WTC11 (cell line): ENCODE measurements around the gene TBCE.
A peak's percentile ranks its signal among the peaks of the same experiment; 100 is the strongest.

Experiments used
- CTCF ChIP-seq: fragments of 200-600 bp; IDR thresholded peaks from 2 replicates; pipeline ENCODE4 v1.8.0; 2022; ENCODE audit warnings: antibody characterized with exemption
- E2F1 ChIP-seq: sonication (generic); formaldehyde crosslinking; IDR thresholded peaks from 2 replicates; pipeline ENCODE4 v1.8.0; 2022; ENCODE audit warnings: mild to moderate bottlenecking, missing genetic modification reagents
- EMX1 ChIP-seq: fragments of 250-450 bp; sonication (Bioruptor Pico); IDR thresholded peaks from 2 replicates; pipeline ENCODE4 v1.8.0; 2021; ENCODE audit warnings: mild to moderate bottlenecking
- GABPB1 ChIP-seq: sonication (generic); formaldehyde crosslinking; IDR thresholded peaks from 2 replicates; pipeline ENCODE4 v1.8.1; 2023; ENCODE audit warnings: mild to moderate bottlenecking, missing genetic modification reagents
- MAX ChIP-seq: sonication (generic); formaldehyde crosslinking; IDR thresholded peaks from 2 replicates; pipeline ENCODE4 v1.8.0; 2022; ENCODE audit warnings: mild to moderate bottlenecking, missing genetic modification reagents
- MXD4 ChIP-seq: fragments of 250-450 bp; sonication (Bioruptor Pico); IDR thresholded peaks from 2 replicates; pipeline ENCODE4 v1.8.0; 2021; ENCODE audit warnings: mild to moderate bottlenecking, moderate library complexity, borderline replicate concordance
- MYBL2 ChIP-seq: sonication (generic); formaldehyde crosslinking; IDR thresholded peaks from 2 replicates; pipeline ENCODE4 v1.8.1; 2023; ENCODE audit warnings: mild to moderate bottlenecking, moderate library complexity, missing genetic modification reagents
- NFE2L1 ChIP-seq: sonication (generic); formaldehyde crosslinking; IDR thresholded peaks from 2 replicates; pipeline ENCODE4 v1.8.1; 2023; ENCODE audit warnings: missing genetic modification reagents
- RELA ChIP-seq: sonication (generic); formaldehyde crosslinking; IDR thresholded peaks from 2 replicates; pipeline ENCODE4 v1.8.1; 2022; ENCODE audit warnings: missing genetic modification reagents, mild to moderate bottlenecking, borderline replicate concordance
- SMAD4 ChIP-seq: sonication (generic); formaldehyde crosslinking; IDR thresholded peaks from 2 replicates; pipeline ENCODE4 v1.8.0; 2022; ENCODE audit warnings: mild to moderate bottlenecking, missing genetic modification reagents
- SOX15 ChIP-seq: fragments of 250-450 bp; sonication (Bioruptor Pico); IDR thresholded peaks from 2 replicates; pipeline ENCODE4 v1.9.0; 2021; ENCODE audit warnings: mild to moderate bottlenecking
- STAT6 ChIP-seq: sonication (generic); formaldehyde crosslinking; conservative IDR thresholded peaks from 2 replicates; pipeline ENCODE4 v1.8.1; 2023; ENCODE audit warnings: mild to moderate bottlenecking, low read depth, missing genetic modification reagents, moderate library complexity
- ZNF281 ChIP-seq: sonication (generic); formaldehyde crosslinking; IDR thresholded peaks from 2 replicates; pipeline ENCODE4 v1.8.0; 2023; ENCODE audit warnings: mild to moderate bottlenecking, missing genetic modification reagents

GRCh38 chr1:235417086-235417697 lies 50.0 kb downstream of the TBCE start:
- TF ChIP-seq MAX (CRISPR knock-in tag) (no peak), STAT6 (CRISPR knock-in tag) (no peak), MYBL2 (CRISPR knock-in tag) (no peak), E2F1 (CRISPR knock-in tag) (no peak), CTCF (peak; percentile 82), SMAD4 (CRISPR knock-in tag) (no peak), MXD4 (CRISPR knock-in tag) (no peak), ZNF281 (CRISPR knock-in tag) (no peak), NFE2L1 (CRISPR knock-in tag) (no peak), EMX1 (CRISPR knock-in tag) (no peak), SOX15 (no peak), RELA (no peak), GABPB1 (CRISPR knock-in tag) (no peak)
